Measurements from ENCODE around the gene ABCC9.

GRCh38 chr12:21884936-21885335 lies 56.3 kb downstream of the ABCC9 start:
- TF ChIP-seq EZH2 (IDR thresholded peaks at IDR 0.05; ENCODE audit: insufficient read depth, poor library complexity, severe bottlenecking) = no peak
- TF ChIP-seq EZH2phosphoT487 (IDR thresholded peaks at IDR 0.05; ENCODE audit: insufficient read depth, low read depth) = no peak

Data from GM23248 (cell line).